Activated naive CD8-positive, alpha-beta T cell (primary cell): ENCODE data around the gene CHMP2B.
"Not testable (repeated sequence)": the region's sequence is repeated elsewhere in the genome, so short reads cannot be mapped to it uniquely, and the experiment has no call there.

Source experiments
- H3K27ac Mint-ChIP-seq: one replicate; pipeline ENCODE4 v1.8.0; 2021; ENCODE audit warnings: mixed read lengths
- H3K27me3 Mint-ChIP-seq: one replicate; pipeline ENCODE4 v1.8.0; 2021; ENCODE audit warnings: mixed read lengths
- H3K36me3 Mint-ChIP-seq: one replicate; pipeline ENCODE4 v1.8.0; 2021; ENCODE audit warnings: mixed read lengths
- H3K4me1 Mint-ChIP-seq: one replicate; pipeline ENCODE4 v1.8.0; 2021; ENCODE audit warnings: low read depth, mixed read lengths
- H3K4me3 Mint-ChIP-seq: one replicate; pipeline ENCODE4 v1.8.0; 2021; ENCODE audit warnings: mild to moderate bottlenecking, mixed read lengths
- H3K9me3 Mint-ChIP-seq: one replicate; pipeline ENCODE4 v1.8.0; 2021; ENCODE audit warnings: low read depth, mixed read lengths

The CHMP2B gene

GRCh38 chr3:87260270-87260669 lies 33.2 kb downstream of the CHMP2B start:
- H3K27ac Mint-ChIP-seq = no peak overlapping the region
- H3K4me3 Mint-ChIP-seq = no peak overlapping the region
- peaks cover 4% of the 10 kb centered on the region for H3K4me1 Mint-ChIP-seq

GRCh38 chr3:87261925-87262324 lies 34.8 kb downstream of the CHMP2B start:
- H3K36me3 Mint-ChIP-seq = peaks cover 3% of the 10 kb centered on the region
- no peak overlapping the region for H3K4me3 Mint-ChIP-seq
- H3K9me3 Mint-ChIP-seq = no peaks in the 10 kb centered on the region
- H3K27me3 Mint-ChIP-seq = no peaks in the 10 kb centered on the region
- H3K27ac Mint-ChIP-seq = no peak overlapping the region
- peaks cover 4% of the 10 kb centered on the region for H3K4me1 Mint-ChIP-seq

More at GRCh38 chr3:87260270-87260669, 33.2 kb downstream of the CHMP2B start:
- peaks cover 3% of the 10 kb centered on the region for H3K36me3 Mint-ChIP-seq
- no peaks in the 10 kb centered on the region for H3K27me3 Mint-ChIP-seq
- H3K9me3 Mint-ChIP-seq = no peaks in the 10 kb centered on the region

- Mint-ChIP-seq H3K4me1 (peaks cover 16% of the 10 kb centered on the region), H3K27ac (no peak overlapping the region), H3K27me3 (no peaks in the 10 kb centered on the region), H3K9me3 (no peaks in the 10 kb centered on the region), H3K4me3 (no peak overlapping the region), H3K36me3 (no peaks in the 10 kb centered on the region)
Measured at GRCh38 chr3:87267953-87268645, 41.0 kb downstream of the CHMP2B start.

- Mint-ChIP-seq H3K4me3 (no peak overlapping the region), H3K9me3 (no peaks in the 10 kb centered on the region), H3K36me3 (no peaks in the 10 kb centered on the region), H3K27ac (no peak overlapping the region), H3K4me1 (peaks cover 16% of the 10 kb centered on the region), H3K27me3 (no peaks in the 10 kb centered on the region)
Measured at GRCh38 chr3:87268646-87269211, 41.6 kb downstream of the CHMP2B start.

- Mint-ChIP-seq H3K36me3 (no peaks in the 10 kb centered on the region), H3K4me1 (peaks cover 16% of the 10 kb centered on the region), H3K9me3 (no peaks in the 10 kb centered on the region), H3K4me3 (no peak overlapping the region), H3K27me3 (no peaks in the 10 kb centered on the region), H3K27ac (no peak overlapping the region)
Measured at GRCh38 chr3:87269723-87270122, 42.6 kb downstream of the CHMP2B start.

GRCh38 chr3:87270908-87271700 lies 44.0 kb downstream of the CHMP2B start:
- H3K4me3 Mint-ChIP-seq = no peak overlapping the region
- H3K4me1 Mint-ChIP-seq = peaks cover 16% of the 10 kb centered on the region
- no peaks in the 10 kb centered on the region for H3K36me3 Mint-ChIP-seq
- no peaks in the 10 kb centered on the region for H3K9me3 Mint-ChIP-seq
- H3K27ac Mint-ChIP-seq = no peak overlapping the region
- H3K27me3 Mint-ChIP-seq = no peaks in the 10 kb centered on the region

- Mint-ChIP-seq H3K9me3 (no peaks in the 10 kb centered on the region), H3K4me1 (peaks cover 16% of the 10 kb centered on the region), H3K36me3 (no peaks in the 10 kb centered on the region), H3K4me3 (no peak overlapping the region), H3K27ac (no peak overlapping the region), H3K27me3 (no peaks in the 10 kb centered on the region)
Measured at GRCh38 chr3:87272718-87273341, 45.7 kb downstream of the CHMP2B start.

- Mint-ChIP-seq H3K4me3 (no peak within 1 kb of the TSS), H3K36me3 (no peaks in the 10 kb centered on the region), H3K27me3 (no peaks in the 10 kb centered on the region), H3K4me1 (peaks cover 2% of the 10 kb centered on the region), H3K9me3 (no peaks in the 10 kb centered on the region), H3K27ac (no peak within 1 kb of the TSS)
Measured at GRCh38 chr3:87276484-87276883, 49.4 kb downstream of the CHMP2B start, which contains the start of gene POU1F1. TSS of gene POU1F1 (minus strand) at chr3:87276584. CDS start at chr3:87276462, 122 bp downstream.

GRCh38 chr3:87287011-87287410 lies 59.9 kb downstream of the CHMP2B start:
- Mint-ChIP-seq H3K36me3 (no peaks in the 10 kb centered on the region), H3K27ac (no peak overlapping the region), H3K27me3 (no peaks in the 10 kb centered on the region), H3K4me3 (no peak overlapping the region), H3K4me1 (no peaks in the 10 kb centered on the region), H3K9me3 (no peaks in the 10 kb centered on the region)

- Mint-ChIP-seq H3K4me3 (no peak overlapping the region), H3K36me3 (no peaks in the 10 kb centered on the region), H3K9me3 (no peaks in the 10 kb centered on the region), H3K4me1 (no peaks in the 10 kb centered on the region), H3K27ac (no peak overlapping the region), H3K27me3 (no peaks in the 10 kb centered on the region)
Measured at GRCh38 chr3:87288446-87288845, 61.3 kb downstream of the CHMP2B start.

GRCh38 chr3:87298111-87298718 lies 71.1 kb downstream of the CHMP2B start:
- no peaks in the 10 kb centered on the region for H3K36me3 Mint-ChIP-seq
- H3K27ac Mint-ChIP-seq = no peak overlapping the region
- H3K27me3 Mint-ChIP-seq = peaks cover 1% of the 10 kb centered on the region
- no peaks in the 10 kb centered on the region for H3K4me1 Mint-ChIP-seq
- no peak overlapping the region for H3K4me3 Mint-ChIP-seq
- H3K9me3 Mint-ChIP-seq = no peaks in the 10 kb centered on the region

- not testable (repeated sequence) for H3K36me3 Mint-ChIP-seq, H3K9me3 Mint-ChIP-seq, H3K27me3 Mint-ChIP-seq, H3K27ac Mint-ChIP-seq, H3K4me1 Mint-ChIP-seq, H3K4me3 Mint-ChIP-seq
Measured at GRCh38 chr3:87305031-87305430, 77.9 kb downstream of the CHMP2B start.
